Fibroblast of villous mesenchyme (primary cell): ENCODE results near the gene FSIP1. TPM values are rescaled to one million over a fixed set of nuclear protein-coding genes. Genes with fewer than 3 reads are reported as not detected.

Experiments used
- DNase-seq: peaks from one replicate; pipeline ENCODE4 v3.0.0-alpha.2; 2010; ENCODE audit warnings: low read depth
- H3K4me3 ChIP-seq: 2 replicates; pipeline ENCODE4 v1.5.1; 2011; ENCODE audit warnings: low read depth, mild to moderate bottlenecking, low read length
- CTCF ChIP-seq: IDR thresholded peaks from 2 replicates; pipeline ENCODE4 v1.5.1; 2012; ENCODE audit warnings: low read depth, mild to moderate bottlenecking, low read length; ENCODE audit not compliant: insufficient read depth
- total RNA-seq: library from RNA; depleted of rRNA; stranded (reverse); fragments of >200 nt; gene quantifications from 2 replicates; pipeline ENCODE4 v1.2.3, GENCODE V29; 2012

FSIP1 gene
- total RNA-seq, 1 donor: 2.6 TPM

GRCh38 chr15:39801641-39802309 is 19.1 kb upstream of the FSIP1 start:
- H3K4me3 ChIP-seq: no peak overlapping the region
- peak; percentile 50 for TF ChIP-seq CTCF
- DNase-seq: peak; percentile 27

DNA sequence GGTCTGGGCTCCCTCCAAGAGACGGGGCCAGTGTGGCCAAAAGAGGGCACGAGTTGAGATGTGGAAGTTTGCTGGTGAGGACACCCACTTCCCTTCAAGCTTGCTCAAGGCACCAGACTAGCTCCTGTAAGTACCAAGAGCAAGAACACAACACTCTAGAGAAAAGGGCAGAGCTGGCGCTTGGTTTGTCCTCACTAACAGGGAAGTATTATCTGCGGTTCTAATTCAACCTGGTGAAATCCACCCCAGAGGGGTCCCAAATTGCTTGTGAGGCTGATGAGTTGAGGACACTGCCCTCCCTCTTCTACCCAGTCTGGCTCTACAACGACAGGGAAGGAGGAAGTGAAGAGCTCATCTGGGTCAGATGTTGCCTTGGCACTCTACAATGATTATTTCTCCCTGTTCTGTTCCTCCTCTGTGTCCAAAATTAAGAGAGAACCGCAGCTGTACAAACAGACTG is 16.9 kb upstream of the FSIP1 start:
- no peak overlapping the region for H3K4me3 ChIP-seq
- DNase-seq: no peak
- TF ChIP-seq CTCF: no peak

DNA sequence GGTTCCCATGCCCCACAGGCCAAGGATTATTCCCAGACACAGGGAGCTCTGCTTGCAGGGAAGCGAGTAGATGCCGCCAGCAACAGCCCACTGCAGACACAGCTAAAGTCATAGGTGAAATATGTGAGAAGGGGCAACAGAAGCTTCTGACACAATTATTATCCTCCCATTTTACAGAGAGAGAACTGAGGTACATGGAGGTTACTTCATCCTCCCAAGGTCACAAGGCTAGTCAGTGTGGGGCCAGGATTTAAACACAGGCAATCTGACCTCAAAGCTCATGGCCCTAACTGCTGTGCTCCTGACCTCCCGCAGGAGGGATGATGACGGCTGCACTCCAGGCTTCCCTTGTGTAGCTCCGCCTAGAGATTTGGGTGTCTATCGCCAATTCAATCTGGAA is 15.7 kb upstream of the FSIP1 start:
- DNase-seq: no peak
- H3K4me3 ChIP-seq: no peak overlapping the region
- no peak for TF ChIP-seq CTCF

- no peak for DNase-seq
- no peak overlapping the region for H3K4me3 ChIP-seq
Observed at GRCh38 chr15:39797407-39797806, 14.8 kb upstream of the FSIP1 start.

DNA sequence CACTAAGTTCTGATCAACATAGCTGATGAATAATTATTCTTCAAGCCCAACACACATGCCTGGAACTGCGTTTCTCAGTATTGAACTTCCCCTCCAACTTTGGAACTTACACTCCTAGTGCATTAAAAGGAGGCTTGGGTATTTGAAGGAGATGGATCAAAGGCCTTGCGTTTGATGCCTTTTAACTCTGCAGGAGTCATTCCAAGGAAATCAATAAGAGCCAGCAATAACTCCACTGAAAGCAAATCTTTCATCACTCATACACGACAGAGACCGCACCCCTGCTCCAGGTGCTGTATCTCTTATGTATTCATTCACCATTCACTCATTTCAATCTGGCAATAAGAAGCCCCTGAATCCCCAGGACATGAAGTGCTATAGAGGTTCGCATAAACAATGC is 14.0 kb upstream of the FSIP1 start:
- no peak overlapping the region for H3K4me3 ChIP-seq
- TF ChIP-seq CTCF: no peak
- DNase-seq: no peak

More at GRCh38 chr15:39797407-39797806, 14.8 kb upstream of the FSIP1 start:
- no peak for TF ChIP-seq CTCF

DNA sequence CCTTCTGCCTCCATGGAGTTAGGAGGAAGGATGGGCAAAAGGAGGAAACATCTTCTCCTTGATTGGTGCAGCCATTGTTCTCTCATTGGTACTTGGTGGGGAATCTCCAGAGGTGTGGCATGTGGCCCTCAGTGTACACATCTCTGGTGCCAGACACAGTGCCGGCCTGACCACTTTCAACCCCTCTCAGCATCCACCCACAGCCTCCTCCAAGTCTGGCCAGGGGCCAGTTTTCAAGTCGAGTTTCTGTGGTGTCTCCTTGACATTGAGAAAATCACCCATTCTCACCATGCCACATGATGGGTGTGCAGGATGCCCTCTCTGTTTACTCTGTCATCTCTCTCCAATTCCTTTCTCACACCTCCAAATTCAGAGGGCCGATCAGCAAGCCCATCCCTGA is 12.8 kb upstream of the FSIP1 start:
- no peak overlapping the region for H3K4me3 ChIP-seq
- DNase-seq: no peak
- no peak for TF ChIP-seq CTCF

GRCh38 chr15:39794954-39795353 is 12.3 kb upstream of the FSIP1 start:
- H3K4me3 ChIP-seq: no peak overlapping the region
- TF ChIP-seq CTCF: no peak

More at GRCh38 chr15:39794954-39795353, 12.3 kb upstream of the FSIP1 start:
- no peak for DNase-seq
